C4-2B (cell line): ENCODE data around the gene KRT35.

Experiments
- CTCF ChIP-seq: fragments of 450-650 bp; conservative IDR thresholded peaks from 2 replicates; pipeline ENCODE4 v1.5.1; 2017; ENCODE audit warnings: mild to moderate bottlenecking
- ZFX ChIP-seq: fragments of 450-650 bp; IDR thresholded peaks from 2 replicates; pipeline ENCODE4 v1.6.1; 2017

- TF ChIP-seq CTCF = no peak
- TF ChIP-seq ZFX = no peak
Measured at GRCh38 chr17:41500131-41500911, 19.4 kb upstream of the KRT35 start.
